Endodermal cell (in vitro differentiated cells): ENCODE data around the gene MAL. TPM values are rescaled to one million over a fixed set of nuclear protein-coding genes. Genes with fewer than 3 reads are reported as not detected.

Experiments used
- DNase-seq: peaks from one replicate; pipeline ENCODE4 v3.0.0-alpha.2; 2017
- H3K27ac ChIP-seq: 2 replicates; pipeline ENCODE4 v1.5.1; 2013; ENCODE audit warnings: mild to moderate bottlenecking, low read depth, low read length, moderate library complexity
- H3K27me3 ChIP-seq: 2 replicates; pipeline ENCODE4 v1.6.1; 2013; ENCODE audit warnings: mild to moderate bottlenecking, low read length, moderate library complexity; ENCODE audit not compliant: insufficient read depth, control insufficient read depth, poor library complexity, severe bottlenecking
- H3K36me3 ChIP-seq: 2 replicates; pipeline ENCODE4 v1.7.0; 2013; ENCODE audit warnings: mild to moderate bottlenecking, low read length, moderate library complexity; ENCODE audit not compliant: control insufficient read depth, insufficient read depth
- H3K4me1 ChIP-seq: one replicate; pipeline ENCODE4 v1.7.0; 2013; ENCODE audit warnings: low read length; ENCODE audit not compliant: control insufficient read depth, insufficient read depth
- H3K4me3 ChIP-seq: 2 replicates; pipeline ENCODE4 v1.5.1; 2013; ENCODE audit warnings: mild to moderate bottlenecking, low read length, moderate library complexity
- H3K9ac ChIP-seq: 2 replicates; pipeline ENCODE4 v1.6.1; 2013; ENCODE audit warnings: mild to moderate bottlenecking, low read length, moderate library complexity; ENCODE audit not compliant: poor library complexity, severe bottlenecking; ENCODE audit errors: extremely low read depth
- H3K9me3 ChIP-seq: 2 replicates; pipeline ENCODE4 v1.6.1; 2013; ENCODE audit warnings: mild to moderate bottlenecking, low read length, moderate library complexity; ENCODE audit not compliant: control insufficient read depth
- H3K27ac Mint-ChIP-seq: 2 replicates; pipeline ENCODE4 v1.8.0; 2020; ENCODE audit warnings: mixed read lengths
- H3K27me3 Mint-ChIP-seq: 2 replicates; pipeline ENCODE4 v1.8.0; 2021; ENCODE audit warnings: mild to moderate bottlenecking, mixed read lengths; ENCODE audit not compliant: insufficient read depth
- H3K36me3 Mint-ChIP-seq: 2 replicates; pipeline ENCODE4 v1.8.0; 2020; ENCODE audit warnings: low read depth, mixed read lengths
- H3K4me1 Mint-ChIP-seq: 2 replicates; pipeline ENCODE4 v1.8.0; 2020; ENCODE audit warnings: mixed read lengths
- H3K4me3 Mint-ChIP-seq: 2 replicates; pipeline ENCODE4 v1.8.0; 2020; ENCODE audit warnings: mild to moderate bottlenecking, moderate library complexity, mixed read lengths
- H3K9me3 Mint-ChIP-seq: 2 replicates; pipeline ENCODE4 v1.8.0; 2020; ENCODE audit warnings: mild to moderate bottlenecking, mixed read lengths
- CTCF ChIP-seq: fragments of 200-600 bp; sonication (generic); conservative IDR thresholded peaks from 2 replicates; pipeline ENCODE4 v1.5.0; 2021; ENCODE audit warnings: antibody characterized with exemption, mild to moderate bottlenecking
- WGBS, 2 experiments: methylation state at CpG; one replicate each; pipeline versions ENCODE4 v1.1.5 to v1.1.7; 2013; ENCODE audit warnings: missing lambda C conversion rate in 2 of 2, mixed read lengths in 1 of 2; ENCODE audit not compliant: insufficient coverage in 1 of 2, insufficient read length in 1 of 2; 5-methylcytosine and 5-hydroxymethylcytosine counted together
- total RNA-seq, 2 donors: library from RNA; stranded (reverse); fragmentation: NEBNext Ultra II Directional in 1 of 2; extraction: Animal tissue kit (Norgen Biotek cat#: 25700) in 1 of 2; gene quantifications; 2 replicates in 1 of 2; 3 replicates in 1 of 2; pipeline ENCODE4 v1.2.1, GENCODE V29; 2021

Gene MAL
- total RNA-seq, 2 donors from 2014 or later, result not detected

GRCh38 chr2:95017071-95017501, 8.4 kb upstream of the MAL start:
- Mint-ChIP-seq H3K4me1 (peaks cover 5% of the 10 kb centered on the region), H3K36me3 (no peaks in the 10 kb centered on the region), H3K9me3 (no peaks in the 10 kb centered on the region), H3K27me3 (peaks cover 17% of the 10 kb centered on the region), H3K4me3 (no peak overlapping the region), H3K27ac (no peak overlapping the region)
- DNase-seq, result no peak
- TF ChIP-seq CTCF, result no peak
- H3K9ac ChIP-seq, result no peak overlapping the region
- 87 to 90% methylated on average over 9 of the region's 9 CpGs for WGBS, 2 experiments
- H3K4me3 ChIP-seq, result no peak overlapping the region
- H3K27ac ChIP-seq, result no peak overlapping the region
- H3K36me3 ChIP-seq, result no peaks in the 10 kb centered on the region
- H3K27me3 ChIP-seq, result peaks cover 7% of the 10 kb centered on the region
- no peaks in the 10 kb centered on the region for H3K4me1 ChIP-seq
- no peaks in the 10 kb centered on the region for H3K9me3 ChIP-seq

GRCh38 chr2:95017836-95018235, 7.7 kb upstream of the MAL start:
- no peaks in the 10 kb centered on the region for H3K9me3 ChIP-seq
- H3K27me3 Mint-ChIP-seq, result peaks cover 23% of the 10 kb centered on the region
- no peaks in the 10 kb centered on the region for H3K4me1 ChIP-seq
- no peaks in the 10 kb centered on the region for H3K9me3 Mint-ChIP-seq
- H3K27me3 ChIP-seq, result peaks cover 13% of the 10 kb centered on the region
- H3K27ac Mint-ChIP-seq, result no peak overlapping the region
- WGBS, 2 experiments, result 83 to 88% methylated on average over 10 to 12 of the region's 12 CpGs
- H3K36me3 Mint-ChIP-seq, result no peaks in the 10 kb centered on the region
- H3K36me3 ChIP-seq, result no peaks in the 10 kb centered on the region
- no peak for DNase-seq
- no peak overlapping the region for H3K4me3 ChIP-seq
- H3K4me3 Mint-ChIP-seq, result no peak overlapping the region
- H3K9ac ChIP-seq, result no peak overlapping the region
- no peak overlapping the region for H3K27ac ChIP-seq
- TF ChIP-seq CTCF, result no peak
- peaks cover 5% of the 10 kb centered on the region for H3K4me1 Mint-ChIP-seq

GRCh38 chr2:95018301-95018700, 7.2 kb upstream of the MAL start:
- Histone ChIP-seq H3K9me3 (no peaks in the 10 kb centered on the region), H3K9ac (no peak overlapping the region), H3K4me1 (no peaks in the 10 kb centered on the region), H3K36me3 (no peaks in the 10 kb centered on the region), H3K4me3 (no peak overlapping the region), H3K27ac (no peak overlapping the region), H3K27me3 (peaks cover 18% of the 10 kb centered on the region)
- Mint-ChIP-seq H3K9me3 (no peaks in the 10 kb centered on the region), H3K36me3 (no peaks in the 10 kb centered on the region), H3K27ac (no peak overlapping the region), H3K27me3 (peaks cover 28% of the 10 kb centered on the region), H3K4me1 (peaks cover 6% of the 10 kb centered on the region), H3K4me3 (no peak overlapping the region)
- no peak for DNase-seq
- no peak for TF ChIP-seq CTCF
- WGBS, 2 experiments, result 79 to 83% methylated on average over 6 to 10 of the region's 10 CpGs
